Hepatocyte (in vitro differentiated cells): ENCODE measurements around the gene ZBTB25. TPM values are rescaled to one million over a fixed set of nuclear protein-coding genes. Genes with fewer than 3 reads are reported as not detected.

Experiments
- DNase-seq: peaks from one replicate; pipeline ENCODE4 v3.0.0-alpha.2; 2016; ENCODE audit warnings: low spot score
- H2AFZ ChIP-seq: fragments of 200-600 bp; sonication (generic); 2 replicates; pipeline ENCODE4 v1.6.0; 2016; ENCODE audit warnings: antibody characterized with exemption, mild to moderate bottlenecking
- H3K27ac ChIP-seq: fragments of 200-600 bp; sonication (generic); 2 replicates; pipeline ENCODE4 v1.5.1; 2016; ENCODE audit warnings: mild to moderate bottlenecking
- H3K27me3 ChIP-seq: fragments of 200-600 bp; sonication (generic); 2 replicates; pipeline ENCODE4 v1.6.1; 2016
- H3K36me3 ChIP-seq: fragments of 200-600 bp; sonication (generic); replicated peaks from 2 replicates; pipeline ENCODE4 v1.5.1; 2016; ENCODE audit warnings: low read depth; ENCODE audit not compliant: insufficient read depth
- H3K4me1 ChIP-seq: fragments of 200-600 bp; sonication (generic); 2 replicates; pipeline ENCODE4 v1.5.1; 2016; ENCODE audit warnings: mild to moderate bottlenecking, moderate library complexity; ENCODE audit not compliant: insufficient read depth
- H3K4me2 ChIP-seq: fragments of 200-600 bp; sonication (generic); 2 replicates; pipeline ENCODE4 v1.6.0; 2016
- H3K4me3 ChIP-seq: fragments of 200-600 bp; sonication (generic); 2 replicates; pipeline ENCODE4 v1.5.1; 2016; ENCODE audit warnings: mild to moderate bottlenecking
- H3K79me2 ChIP-seq: fragments of 200-600 bp; sonication (generic); 2 replicates; pipeline ENCODE4 v1.6.0; 2017; ENCODE audit warnings: mild to moderate bottlenecking
- H3K9me2 ChIP-seq: fragments of 200-600 bp; sonication (generic); replicated peaks from 2 replicates; pipeline ENCODE4 v1.6.0; 2017; ENCODE audit warnings: mild to moderate bottlenecking; ENCODE audit not compliant: insufficient read depth
- H3K9me3 ChIP-seq: fragments of 200-600 bp; sonication (generic); 2 replicates; pipeline ENCODE4 v1.5.1; 2016; ENCODE audit warnings: low read depth, mild to moderate bottlenecking
- H4K20me1 ChIP-seq: fragments of 200-600 bp; sonication (generic); 2 replicates; pipeline ENCODE4 v1.6.0; 2016; ENCODE audit warnings: mild to moderate bottlenecking; ENCODE audit not compliant: insufficient read depth, poor library complexity, severe bottlenecking
- CTCF ChIP-seq: fragments of 200-600 bp; sonication (generic); IDR thresholded peaks from 2 replicates; pipeline ENCODE4 v1.5.1; 2016; ENCODE audit warnings: antibody characterized with exemption, mild to moderate bottlenecking; ENCODE audit not compliant: poor library complexity
- EZH2 ChIP-seq: fragments of 200-600 bp; sonication (generic); IDR thresholded peaks from 2 replicates; pipeline ENCODE4 v1.6.1; 2016; ENCODE audit warnings: antibody characterized with exemption, mild to moderate bottlenecking, borderline replicate concordance
- EZH2phosphoT487 ChIP-seq: fragments of 200-600 bp; sonication (generic); IDR thresholded peaks from one replicate; pipeline ENCODE4 v1.6.1; 2018; ENCODE audit warnings: antibody characterized with exemption, mild to moderate bottlenecking, low read depth, moderate library complexity; ENCODE audit not compliant: unreplicated experiment, severe bottlenecking
- WGBS: methylation state at CpG from one replicate; pipeline ENCODE4 v1.1.6; 2016; ENCODE audit warnings: low lambda C conversion rate; ENCODE audit errors: missing lambda C conversion rate; 5-methylcytosine and 5-hydroxymethylcytosine counted together
- polyA plus RNA-seq: library from polyadenylated mRNA; unstranded; fragments of >200 nt; fragmentation: Nextera tagmentation; extraction: Ambion mirVana; gene quantifications from 2 replicates; pipeline ENCODE4 v1.2.1, GENCODE V29; 2016
- total RNA-seq: library from RNA; depleted of rRNA; stranded (reverse); fragments of >200 nt; gene quantifications from 2 replicates; pipeline ENCODE4 v1.2.3, GENCODE V29; 2014

The ZBTB25 gene
- total and polyA plus RNA-seq, 2 experiments from 2014 or later = 7.0 to 8.4 TPM

- no peaks in the 10 kb centered on the region for H3K9me3 ChIP-seq
Measured at GRCh38 chr14:64411001-64411400, 92.6 kb downstream of the ZBTB25 start.

GRCh38 chr14:64410084-64410774 is 93.4 kb downstream of the ZBTB25 start:
- Histone ChIP-seq H3K4me1 (no peaks in the 10 kb centered on the region), H3K27ac (no peak overlapping the region), H3K79me2 (no peaks in the 10 kb centered on the region), H2AFZ (no peak overlapping the region), H3K4me3 (no peak overlapping the region), H3K9me2 (no peaks in the 10 kb centered on the region), H3K36me3 (no peaks in the 10 kb centered on the region), H4K20me1 (no peaks in the 10 kb centered on the region), H3K27me3 (no peaks in the 10 kb centered on the region), H3K4me2 (no peak overlapping the region), H3K9me3 (no peaks in the 10 kb centered on the region)
- WGBS = 80% methylated on average over 5 of the region's 5 CpGs
- no peak for DNase-seq
- TF ChIP-seq EZH2 (no peak), EZH2phosphoT487 (no peak), CTCF (no peak)

More at GRCh38 chr14:64411001-64411400, 92.6 kb downstream of the ZBTB25 start:
- no peaks in the 10 kb centered on the region for H3K27me3 ChIP-seq
- 97% methylated on average over 4 of the region's 4 CpGs for WGBS
- TF ChIP-seq EZH2 = no peak
- no peak for TF ChIP-seq CTCF
- TF ChIP-seq EZH2phosphoT487 = no peak
- H3K9me2 ChIP-seq = no peaks in the 10 kb centered on the region
- no peak for DNase-seq
- no peaks in the 10 kb centered on the region for H4K20me1 ChIP-seq
- no peak overlapping the region for H3K4me3 ChIP-seq
- H2AFZ ChIP-seq = no peak overlapping the region
- H3K4me1 ChIP-seq = no peaks in the 10 kb centered on the region
- no peaks in the 10 kb centered on the region for H3K79me2 ChIP-seq
- H3K27ac ChIP-seq = no peak overlapping the region
- H3K4me2 ChIP-seq = no peak overlapping the region
- H3K36me3 ChIP-seq = no peaks in the 10 kb centered on the region

GRCh38 chr14:64409126-64409920 is 94.3 kb downstream of the ZBTB25 start:
- H3K4me3 ChIP-seq = no peak overlapping the region
- no peaks in the 10 kb centered on the region for H3K9me2 ChIP-seq
- DNase-seq = no peak
- H3K27ac ChIP-seq = no peak overlapping the region
- H3K4me1 ChIP-seq = no peaks in the 10 kb centered on the region
- H4K20me1 ChIP-seq = no peaks in the 10 kb centered on the region
- 96% methylated on average over 7 of the region's 7 CpGs for WGBS
- no peak overlapping the region for H3K4me2 ChIP-seq
- H3K27me3 ChIP-seq = no peaks in the 10 kb centered on the region
- H3K9me3 ChIP-seq = no peaks in the 10 kb centered on the region
- H3K36me3 ChIP-seq = no peaks in the 10 kb centered on the region
- no peak for TF ChIP-seq EZH2
- no peak for TF ChIP-seq CTCF
- no peak for TF ChIP-seq EZH2phosphoT487
- H2AFZ ChIP-seq = no peak overlapping the region
- no peaks in the 10 kb centered on the region for H3K79me2 ChIP-seq
